Left hindlimb (tissue), 1 donor: Measurements from ENCODE around the gene CLEC2B.

Experiments used
- DNase-seq: peaks from one replicate; pipeline ENCODE4 v3.0.0-alpha.2; 2018

The CLEC2B gene

GRCh38 chr12:9805883-9806282 is 63.3 kb downstream of the CLEC2B start:
- no peak for DNase-seq
